Glomerular visceral epithelial cell (primary cell): Measurements from ENCODE around the gene SERPINA9.
"Not testable (repeated sequence)": the region's sequence is repeated elsewhere in the genome, so short reads cannot be mapped to it uniquely, and the experiment has no call there.

Experiments used
- DNase-seq: peaks from one replicate; pipeline ENCODE4 v3.0.0-alpha.2; 2016; ENCODE audit errors: extremely low spot score

SERPINA9 gene

DNA sequence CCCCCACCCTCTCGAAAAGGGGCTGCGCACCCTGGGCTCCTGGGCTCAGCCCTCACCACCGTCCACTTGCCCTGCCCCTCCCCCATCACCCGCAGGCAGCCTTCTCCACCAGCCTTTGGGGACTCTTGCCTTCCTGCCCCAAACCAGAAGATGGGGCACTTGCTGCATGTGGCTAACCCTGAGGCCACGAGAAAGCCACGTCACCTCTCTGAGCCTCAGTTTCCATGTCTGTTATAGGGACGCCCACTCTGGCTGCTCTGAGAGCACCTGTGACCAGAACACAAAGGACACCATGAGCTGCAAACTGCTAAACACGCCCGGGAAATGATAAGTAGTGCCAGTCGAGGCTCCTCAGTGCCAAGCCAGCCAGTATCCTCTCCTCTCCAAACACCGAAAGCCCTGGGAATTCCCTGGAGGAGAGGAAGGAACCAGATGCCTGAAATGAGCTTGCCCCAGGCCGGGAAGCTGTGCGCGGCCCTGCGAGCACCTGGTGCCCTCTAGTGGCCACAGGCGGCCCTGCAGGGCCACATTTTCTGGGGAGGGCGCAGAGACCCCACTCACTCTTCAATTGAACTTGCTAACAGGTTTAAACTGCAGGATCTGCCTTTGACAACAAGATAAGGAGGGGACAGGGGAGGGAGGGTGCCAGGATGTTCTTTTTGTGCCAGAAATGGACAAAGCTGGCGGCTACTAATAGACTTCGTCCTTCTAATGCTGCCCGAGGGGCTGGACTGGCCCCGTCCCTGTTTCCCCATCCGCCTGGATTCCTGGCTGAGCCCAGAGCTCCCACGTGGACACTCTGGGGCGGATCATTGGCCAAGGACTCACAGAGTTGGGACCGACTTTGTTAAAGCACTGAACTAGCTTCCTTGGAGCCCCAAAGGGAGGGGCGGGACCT, 10.2 kb upstream of the SERPINA9 start:
- DNase-seq: peak; percentile 69

DNA sequence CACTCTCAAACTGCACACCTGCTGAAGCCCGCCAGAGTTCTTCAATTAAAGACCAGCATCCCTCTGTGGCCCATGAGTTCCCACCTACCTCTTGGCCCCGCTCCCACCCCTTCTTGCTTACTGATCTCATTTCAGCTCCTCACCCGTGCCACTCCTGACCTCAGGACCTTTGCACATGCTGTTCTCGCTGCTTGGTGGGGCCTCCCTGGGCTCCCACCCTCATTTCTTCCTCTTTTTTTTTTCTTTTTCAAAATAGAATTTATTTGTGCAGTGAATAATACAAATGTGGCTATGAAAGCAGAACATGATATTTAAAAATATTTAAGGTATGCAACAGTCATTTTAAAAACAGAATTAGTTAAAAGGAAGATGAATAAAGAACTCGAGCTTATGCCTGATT, 8.5 kb upstream of the SERPINA9 start:
- DNase-seq: no peak

DNA sequence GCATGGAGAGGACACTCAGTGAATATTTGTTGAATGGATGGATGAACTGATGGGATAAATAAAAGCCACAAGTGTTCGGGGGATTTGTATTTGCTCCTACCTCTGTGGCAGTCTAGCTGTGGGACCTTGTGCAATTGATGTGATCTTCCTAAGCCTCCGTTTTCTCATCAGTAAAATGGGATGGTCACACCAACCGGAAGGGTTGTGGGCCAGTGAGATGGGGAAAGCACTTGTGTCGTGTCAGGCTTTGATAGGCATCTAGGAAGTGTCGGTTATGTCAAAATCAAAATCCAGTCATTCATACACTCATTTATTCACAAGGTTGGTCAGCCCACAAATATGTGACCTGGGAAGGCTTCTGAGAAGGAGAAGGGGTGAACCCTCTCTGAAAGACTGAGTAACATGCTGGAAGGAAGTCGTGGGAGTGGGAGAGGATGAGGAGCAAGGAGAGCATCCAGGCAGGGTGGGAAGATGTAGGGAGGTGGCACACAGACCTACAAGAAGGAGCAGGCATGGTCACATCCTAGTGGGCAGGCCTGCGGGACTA, 7.8 kb upstream of the SERPINA9 start:
- DNase-seq: peak; percentile 17

DNA sequence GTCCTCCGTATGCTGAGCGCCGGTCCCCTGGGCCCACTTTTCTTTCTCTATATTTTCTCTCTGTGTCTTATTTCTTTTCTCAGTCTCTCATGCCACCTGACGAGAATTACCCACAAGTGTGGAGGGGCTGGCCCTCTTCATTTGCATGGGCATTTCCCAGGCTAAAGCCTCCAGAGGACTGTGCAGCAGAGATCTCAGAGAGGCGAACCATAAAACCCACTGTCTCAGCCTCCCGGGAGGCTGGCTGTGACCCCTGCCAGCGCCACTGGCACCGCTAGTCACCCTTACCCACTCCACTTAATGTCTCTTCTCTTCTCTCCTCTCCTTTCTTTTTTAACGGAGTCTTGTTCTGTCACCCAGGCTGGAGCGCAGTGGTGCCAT, 7.1 kb upstream of the SERPINA9 start:
- DNase-seq: no peak

DNA sequence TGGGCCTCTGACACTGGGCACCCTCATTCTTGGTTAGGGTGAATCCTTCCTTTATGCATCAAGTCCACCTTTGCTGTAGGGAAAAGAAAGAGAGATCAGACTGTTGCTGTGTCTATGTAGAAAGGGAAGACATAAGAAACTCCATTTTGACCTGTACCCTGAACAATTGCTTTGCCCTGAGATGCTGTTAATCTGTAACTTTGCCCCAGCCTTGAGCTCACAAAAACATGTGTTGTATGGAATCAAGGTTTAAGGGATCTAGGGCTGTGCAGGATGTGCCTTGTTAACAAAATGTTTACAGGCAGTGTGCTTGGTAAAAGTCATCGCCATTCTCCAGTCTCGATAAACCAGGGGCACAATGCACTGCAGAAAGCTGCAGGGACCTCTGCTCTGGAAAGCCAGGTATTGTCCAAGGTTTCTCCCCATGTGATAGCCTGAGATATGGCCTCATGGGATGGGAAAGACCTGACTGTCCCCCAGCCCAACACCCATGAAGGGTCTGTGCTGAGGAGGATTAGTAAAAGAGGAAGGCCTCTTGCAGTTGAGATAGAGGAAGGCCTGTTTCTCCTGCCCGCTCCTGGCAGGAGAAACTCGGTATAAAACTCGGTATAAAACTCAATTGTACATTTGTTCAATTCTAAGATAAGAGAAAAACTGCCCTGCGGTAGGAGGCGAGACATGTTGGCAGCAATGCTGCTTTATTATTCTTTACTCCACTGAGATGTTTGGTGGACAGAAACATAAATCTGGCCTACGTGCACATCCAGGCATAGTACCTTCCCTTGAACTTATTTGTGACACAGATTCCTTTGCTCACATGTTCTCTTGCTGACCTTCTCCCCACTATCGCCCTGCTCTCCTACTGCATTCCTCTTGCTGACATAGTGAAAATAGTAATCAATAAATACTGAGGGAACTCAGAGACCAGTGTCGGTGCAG, 6.4 kb upstream of the SERPINA9 start:
- DNase-seq: not testable (repeated sequence)

DNA sequence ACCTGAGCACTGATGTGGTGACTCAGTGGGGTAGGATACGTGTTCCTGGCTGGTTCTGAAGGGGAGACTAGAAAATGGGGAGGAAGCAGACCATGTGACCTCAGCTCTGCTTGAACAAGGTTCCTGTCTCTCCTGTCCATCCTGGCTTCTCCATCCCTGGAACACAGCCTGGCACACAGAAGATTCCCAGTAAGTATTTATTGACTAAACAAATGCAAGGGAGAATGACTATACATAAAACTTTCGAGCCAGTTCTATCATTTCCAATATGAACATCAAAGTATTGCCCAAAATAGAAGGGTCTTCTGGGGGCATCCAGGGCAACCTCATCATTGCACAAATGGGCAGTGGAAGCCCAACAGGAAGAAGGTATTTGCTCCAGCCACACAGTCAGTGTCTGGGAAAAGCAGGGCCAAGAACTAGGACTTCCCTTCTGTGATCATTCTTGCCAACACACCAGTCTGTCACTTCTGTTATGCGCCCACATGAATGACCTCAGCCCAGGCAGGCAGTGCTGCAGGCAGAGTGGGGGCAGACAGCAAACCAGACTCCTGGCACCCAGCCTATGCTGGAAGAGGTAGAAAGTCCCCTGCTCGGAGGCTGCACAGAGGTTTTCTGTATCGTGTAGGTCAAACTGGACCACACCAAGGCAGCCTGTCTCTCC, 5.6 kb upstream of the SERPINA9 start:
- peak; percentile 72 for DNase-seq

DNA sequence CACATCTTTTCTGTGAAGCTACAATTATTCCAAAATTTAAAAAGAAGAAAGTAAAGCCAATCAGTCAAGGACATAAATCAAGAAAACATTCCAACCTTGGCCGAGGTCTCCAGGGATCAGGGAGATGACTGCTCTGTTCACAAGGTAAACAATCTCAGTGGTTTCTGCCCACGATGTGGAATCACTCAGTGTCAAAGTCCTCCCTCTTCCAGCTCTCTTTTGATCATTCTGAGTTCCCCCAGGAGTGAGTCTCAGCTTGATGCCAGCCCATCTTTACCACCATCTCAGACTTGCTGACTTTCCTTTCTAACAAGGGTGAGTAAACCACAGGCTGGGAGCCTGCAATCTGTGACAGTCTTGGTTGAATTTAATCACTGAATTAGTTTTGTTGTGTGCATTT, 4.8 kb upstream of the SERPINA9 start:
- DNase-seq: peak; percentile 34

DNA sequence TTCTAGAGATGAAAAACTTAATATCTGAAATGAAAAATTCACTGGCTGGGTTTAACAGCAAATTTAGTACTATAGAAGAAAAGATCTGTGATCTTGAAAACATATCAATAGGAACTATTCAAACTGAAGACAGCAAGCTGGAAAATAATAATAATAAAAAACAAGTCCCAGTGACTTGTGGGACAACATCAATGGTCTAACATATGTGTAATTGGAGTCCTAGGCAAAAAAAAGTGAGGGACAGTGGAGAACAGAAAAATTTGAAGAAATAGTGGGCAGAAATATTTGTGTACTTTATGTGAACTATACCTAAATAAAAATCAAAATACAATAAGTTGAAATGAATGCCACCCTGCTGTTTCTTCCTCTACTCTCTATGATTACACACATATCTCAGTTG, 2.4 kb upstream of the SERPINA9 start:
- DNase-seq: no peak

DNA sequence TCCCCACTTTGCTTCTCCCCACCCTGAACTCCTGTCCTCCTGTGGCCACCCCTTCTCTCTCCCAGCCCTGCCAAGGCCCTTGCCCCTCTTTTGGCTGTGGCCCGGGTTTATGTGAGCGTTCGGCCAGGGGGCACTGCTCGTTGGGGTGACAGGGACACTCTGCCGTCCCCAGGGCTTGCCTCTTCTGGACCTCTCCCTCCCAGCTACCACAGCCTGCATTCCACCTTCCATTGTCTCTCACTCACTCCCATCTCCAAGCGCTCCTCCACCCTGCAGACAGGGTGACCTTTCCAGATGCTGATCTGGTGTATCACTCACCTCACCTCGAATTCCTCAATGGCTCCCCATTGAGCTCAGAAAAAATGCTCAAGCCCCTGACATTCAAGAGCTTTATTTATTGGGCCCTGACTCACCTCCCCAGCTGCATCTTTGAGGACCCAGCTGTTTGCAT, 1.4 kb downstream of the SERPINA9 start:
- peak; percentile 6 for DNase-seq

DNA sequence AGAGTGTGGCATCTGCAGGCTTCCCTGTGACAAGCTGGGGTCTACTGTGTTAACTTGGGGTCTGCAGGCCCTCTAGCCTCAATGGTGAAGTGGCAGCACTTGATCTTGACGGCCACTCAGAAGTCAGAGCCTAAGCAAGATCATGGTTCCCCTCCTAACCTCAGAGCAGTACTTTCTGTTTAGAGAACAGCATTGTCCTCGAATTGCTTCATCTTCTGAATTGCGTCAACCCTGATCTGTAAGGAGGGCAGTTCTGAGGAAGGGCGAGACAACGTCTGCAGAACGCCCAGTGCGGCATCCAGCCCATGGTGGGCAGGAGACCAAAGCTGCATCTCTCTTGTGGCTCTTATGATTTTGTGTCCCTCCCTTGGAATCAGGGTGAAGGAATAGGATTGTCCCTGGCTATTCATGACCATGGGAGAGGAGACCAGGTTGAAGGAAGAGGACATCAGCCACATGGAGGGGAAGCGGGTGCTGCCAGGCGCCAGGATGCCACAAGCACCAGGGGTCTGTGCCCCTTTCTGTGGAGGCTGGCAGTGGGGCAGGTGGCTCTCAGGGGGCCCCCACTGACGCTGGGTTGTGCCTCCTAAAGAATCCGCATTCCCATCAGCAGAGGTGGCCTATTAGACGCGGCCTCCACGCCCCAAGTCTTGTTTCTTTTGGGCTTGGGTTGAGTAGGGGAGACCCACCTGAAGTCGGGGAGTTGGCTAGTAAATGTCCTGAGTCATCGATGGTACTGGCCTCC, 2.2 kb downstream of the SERPINA9 start:
- no peak for DNase-seq

DNA sequence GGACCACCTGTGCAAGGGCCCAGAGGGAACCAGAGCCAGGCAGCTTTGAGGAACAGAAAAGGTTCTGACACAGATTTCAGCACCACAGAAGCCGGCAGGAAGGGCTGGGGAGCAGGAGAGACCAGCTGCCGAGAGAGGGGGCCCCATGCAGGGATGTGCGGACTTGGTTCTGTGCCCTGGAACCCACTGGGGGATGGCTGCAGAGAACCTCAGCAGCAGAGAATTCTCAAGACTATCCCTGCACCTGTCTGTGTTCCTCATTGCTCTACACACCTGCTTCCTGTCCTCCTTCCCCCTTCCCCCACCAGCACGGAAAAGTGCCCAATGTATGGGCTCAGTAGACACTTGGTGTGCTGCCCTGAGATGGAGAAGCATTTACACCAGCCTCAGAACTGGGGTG, 3.2 kb downstream of the SERPINA9 start:
- DNase-seq: no peak

DNA sequence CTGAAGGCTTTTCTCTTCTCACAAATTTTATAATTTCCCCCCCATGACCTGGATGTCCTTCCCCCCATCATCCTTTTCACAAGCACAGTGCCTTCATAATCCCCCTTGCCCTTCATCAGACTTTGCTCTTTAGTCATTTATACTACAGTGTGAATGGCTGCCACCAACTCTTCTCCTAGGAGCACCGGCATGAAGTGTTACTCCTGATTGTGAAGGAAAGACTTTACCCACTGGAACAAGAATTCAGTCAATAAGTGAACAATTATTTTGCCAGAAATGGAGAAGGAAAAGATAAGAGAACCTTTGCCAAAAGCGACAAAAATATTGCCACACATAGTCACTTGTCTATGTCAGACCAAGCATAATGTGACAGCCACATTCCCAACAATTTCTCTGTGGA, 5.0 kb downstream of the SERPINA9 start:
- DNase-seq: no peak

DNA sequence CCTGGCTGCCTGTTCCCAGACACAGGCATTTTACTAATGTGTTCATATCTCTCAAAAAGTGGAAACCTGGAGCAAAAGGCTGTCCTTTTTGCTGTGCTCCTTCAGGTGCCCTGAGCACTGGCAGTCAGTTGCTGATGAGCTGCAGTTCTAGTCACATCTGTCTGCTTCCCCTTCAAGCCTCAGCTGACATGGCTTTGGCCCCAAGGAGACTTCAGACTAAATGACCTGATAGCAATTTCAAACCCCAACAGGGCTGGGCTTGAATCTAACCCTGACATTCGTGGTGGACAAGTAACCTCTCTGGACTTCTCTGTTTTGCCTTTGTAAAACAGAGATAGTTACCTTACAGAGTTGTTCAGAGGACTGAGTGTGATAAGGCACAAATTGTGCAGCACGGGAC, 5.7 kb downstream of the SERPINA9 start:
- DNase-seq: no peak

DNA sequence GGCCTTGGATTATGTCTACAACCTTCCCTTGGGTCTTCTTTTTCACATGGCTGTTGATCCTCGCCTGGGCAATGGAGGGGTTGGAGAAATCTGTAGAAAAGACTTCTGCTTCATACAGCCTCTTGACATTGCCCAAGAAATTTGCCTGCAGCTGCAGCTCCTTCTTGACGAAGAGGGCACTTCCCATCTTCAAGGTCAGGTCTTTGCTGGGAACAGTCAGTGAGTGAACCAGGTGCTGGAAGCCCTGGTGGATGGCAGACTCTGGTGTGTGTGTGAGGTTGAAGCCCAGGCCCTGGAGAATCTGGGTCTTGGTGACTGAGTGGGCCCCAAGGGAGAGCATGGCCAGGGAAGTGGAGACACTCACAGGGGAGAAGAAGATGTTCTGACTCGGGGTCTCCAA, 6.7 kb downstream of the SERPINA9 start:
- DNase-seq: no peak

DNA sequence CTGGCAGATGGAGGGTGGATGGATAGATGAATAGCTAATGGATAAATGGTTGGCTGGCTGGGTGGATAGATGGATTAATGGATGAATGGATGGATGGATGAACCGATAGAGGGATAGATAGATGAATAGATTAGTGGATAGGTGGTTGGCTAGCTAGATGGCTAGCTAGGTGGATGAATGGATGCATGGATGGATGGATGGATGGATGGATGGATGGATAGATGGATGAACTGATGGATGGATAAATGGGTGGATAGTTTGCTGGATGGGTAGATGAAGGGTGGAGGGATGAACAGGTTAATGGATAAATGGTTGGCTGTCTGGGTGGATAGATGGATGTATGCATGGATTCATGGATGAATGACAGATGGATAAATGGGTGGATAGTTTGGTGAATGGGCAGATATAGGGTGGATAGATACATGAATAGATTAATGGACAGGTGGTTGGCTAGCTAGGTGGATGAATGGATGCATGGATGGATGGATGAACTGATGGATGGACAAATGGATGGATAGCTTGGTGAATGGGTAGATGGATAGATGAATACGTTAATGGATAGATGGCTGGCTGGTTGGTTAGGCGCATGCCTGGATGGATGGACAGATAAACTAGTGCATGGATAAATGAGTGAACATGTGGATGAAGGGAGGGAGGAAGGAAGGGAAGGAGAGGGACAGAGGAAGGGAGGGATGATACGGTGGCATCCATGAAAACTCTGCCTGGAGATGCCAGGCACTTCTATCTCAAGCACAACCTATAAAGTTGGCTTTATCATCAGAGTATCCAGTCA, 8.1 kb downstream of the SERPINA9 start:
- no peak for DNase-seq

DNA sequence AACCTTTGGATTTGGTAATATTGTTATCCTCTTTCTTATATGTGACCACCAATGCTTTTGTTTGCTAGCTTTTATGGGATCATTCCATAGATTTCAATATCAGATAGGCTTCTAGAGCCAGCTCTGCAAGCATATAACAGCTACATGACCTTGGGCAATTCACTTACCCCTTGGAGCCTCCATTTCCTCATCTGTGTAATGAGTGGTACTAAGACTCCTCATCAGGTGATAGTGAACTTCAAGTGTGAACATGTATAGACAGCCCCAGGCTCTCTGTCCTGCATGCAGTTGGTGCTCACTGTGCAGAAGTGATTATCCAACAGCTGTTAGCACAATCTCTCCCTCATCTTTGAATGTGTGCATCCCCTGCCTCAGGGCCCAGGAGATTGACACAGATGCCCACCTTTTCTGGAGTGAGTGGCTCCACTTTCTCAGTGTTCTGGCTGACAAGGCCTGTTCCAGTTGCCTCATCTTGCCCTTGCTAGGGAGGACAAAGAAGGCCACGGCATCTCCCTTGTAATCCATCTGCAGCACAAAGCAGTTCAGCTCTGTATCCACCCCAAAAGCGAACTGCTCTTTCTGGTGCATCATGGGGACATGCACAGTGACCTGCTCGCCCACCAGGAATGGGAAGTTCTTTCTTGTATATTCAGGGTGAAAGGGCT, 9.2 kb downstream of the SERPINA9 start:
- no peak for DNase-seq

DNA sequence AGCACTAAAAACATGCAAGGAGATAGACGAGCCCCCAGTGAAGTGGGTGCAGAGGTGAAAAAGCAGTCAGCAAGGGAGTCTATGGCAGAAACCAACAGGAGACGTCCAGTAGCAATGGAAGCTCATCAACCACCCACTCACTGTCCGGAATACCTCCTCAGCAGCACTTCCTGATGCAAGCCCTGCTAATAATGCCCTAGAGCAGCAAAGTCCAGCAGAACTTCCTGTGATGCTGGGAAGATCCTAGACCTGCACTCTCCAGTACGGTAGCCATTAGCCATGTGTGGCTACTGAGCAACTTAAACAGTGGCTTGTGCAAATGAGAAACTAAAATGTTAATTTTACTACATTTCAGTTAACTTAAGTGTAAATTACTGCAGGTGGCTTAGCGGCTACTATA, 11.0 kb downstream of the SERPINA9 start:
- DNase-seq: no peak

DNA sequence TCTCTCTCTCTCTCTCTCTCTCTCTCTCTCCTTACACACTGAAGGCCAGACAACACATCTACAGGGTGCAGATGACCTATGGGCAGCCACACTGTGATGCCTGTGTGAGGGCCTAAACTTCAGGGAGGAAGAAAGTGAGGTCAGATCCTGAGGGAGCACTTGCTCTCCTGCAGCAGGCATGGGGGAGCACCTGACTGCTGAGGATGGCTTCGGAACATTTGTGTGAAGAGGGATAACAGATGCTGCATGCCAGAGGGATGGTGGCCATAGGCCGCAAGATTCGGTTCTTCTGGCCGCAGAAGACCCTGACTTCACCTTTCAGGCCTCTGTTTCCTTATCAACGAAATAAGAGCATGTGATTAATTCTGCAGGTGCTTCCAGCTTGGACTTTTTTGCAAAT, 11.7 kb downstream of the SERPINA9 start:
- no peak for DNase-seq

DNA sequence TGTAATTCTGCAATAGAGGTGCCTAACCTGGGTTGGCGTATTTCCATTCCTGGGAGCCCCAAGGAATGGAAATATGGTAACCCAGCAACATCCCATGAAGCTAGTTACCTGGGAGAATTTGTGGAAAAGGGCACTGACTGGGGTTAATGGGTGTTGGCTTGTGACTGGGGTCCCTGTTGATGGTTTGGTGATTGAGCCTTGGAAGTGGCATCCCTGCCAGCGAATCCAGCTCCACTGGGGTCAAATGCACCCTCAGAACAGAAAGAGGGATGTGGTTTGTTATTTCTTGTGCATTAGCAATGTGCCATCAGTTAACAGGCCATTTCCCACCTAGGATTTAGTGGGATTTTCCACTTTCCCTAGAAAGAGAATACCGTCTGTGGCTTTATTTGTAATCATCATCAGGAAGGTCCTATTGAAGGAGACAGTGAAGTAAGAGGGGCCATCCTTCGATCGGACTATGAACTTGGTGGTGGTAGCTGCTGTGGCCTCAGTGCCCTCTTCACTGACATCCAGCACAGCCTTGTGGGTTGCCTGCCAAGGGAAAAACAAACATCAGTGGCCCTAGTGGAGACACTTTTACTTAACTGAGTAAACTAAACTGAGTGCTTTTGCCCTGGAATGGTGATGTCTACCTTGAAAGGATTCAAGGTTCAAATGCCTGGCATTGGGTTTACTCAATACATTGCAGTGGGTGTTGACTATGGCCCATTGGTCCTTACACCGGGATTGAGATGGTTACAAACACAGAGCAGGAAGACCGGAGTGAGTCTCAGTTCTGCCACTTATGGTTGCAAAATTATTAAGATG, 13.0 kb downstream of the SERPINA9 start:
- DNase-seq: no peak
